ENCODE measurements around the gene MMP2.

Gene MMP2

DNA sequence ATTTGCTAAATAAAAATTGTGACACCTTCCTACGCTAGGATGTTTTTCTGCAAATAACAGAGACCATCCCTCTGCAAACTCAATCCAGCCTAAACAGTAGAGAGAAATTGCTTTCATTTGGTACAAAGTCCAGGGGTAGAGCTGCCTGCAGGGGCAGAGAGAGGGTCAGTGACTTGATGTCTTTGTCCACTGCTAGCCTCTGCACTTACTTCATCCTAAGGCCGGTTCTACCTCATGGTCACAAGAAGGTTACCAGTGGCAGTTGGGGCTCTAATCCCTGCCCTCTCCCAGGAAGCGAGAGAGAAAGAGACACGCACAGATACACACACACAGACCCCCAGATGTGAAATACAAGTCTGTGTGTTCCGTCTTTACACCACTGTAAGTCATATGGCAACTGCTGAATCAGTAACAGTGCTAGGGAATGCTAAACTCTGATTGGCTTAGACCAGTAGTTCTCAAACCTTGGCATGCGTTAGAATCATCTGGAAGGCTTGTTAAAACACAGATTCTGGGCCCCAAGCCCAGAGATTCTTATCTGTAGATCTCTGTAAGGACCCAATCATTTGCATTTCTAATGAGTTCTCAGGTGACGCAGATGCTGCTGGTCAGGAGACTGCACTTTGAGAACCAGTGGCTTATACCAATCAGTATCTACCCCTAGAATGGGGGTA, 16.8 kb downstream of the MMP2 start:
- DNase-seq = peak; percentile 87

GRCh38 chr16:55496509-55497145, 17.6 kb downstream of the MMP2 start:
- DNase-seq = no peak

- DNase-seq = no peak
Observed at GRCh38 chr16:55497558-55497957, 18.6 kb downstream of the MMP2 start.

DNA sequence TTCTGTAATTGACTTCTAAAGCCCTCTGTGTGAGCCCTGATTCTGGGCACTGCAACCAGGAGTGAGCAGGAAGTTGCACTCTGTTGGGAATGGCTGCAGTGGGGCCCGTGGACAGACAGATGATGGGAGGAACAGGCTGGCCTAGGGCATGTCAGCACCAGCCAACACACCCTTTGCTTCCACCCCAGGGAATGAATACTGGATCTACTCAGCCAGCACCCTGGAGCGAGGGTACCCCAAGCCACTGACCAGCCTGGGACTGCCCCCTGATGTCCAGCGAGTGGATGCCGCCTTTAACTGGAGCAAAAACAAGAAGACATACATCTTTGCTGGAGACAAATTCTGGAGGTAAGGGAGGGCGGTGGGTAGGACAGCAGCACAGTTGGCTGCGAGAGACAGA, 19.1 kb downstream of the MMP2 start:
- DNase-seq = no peak

- no peak for DNase-seq
Observed at GRCh38 chr16:55499281-55499680, 20.3 kb downstream of the MMP2 start.

DNA sequence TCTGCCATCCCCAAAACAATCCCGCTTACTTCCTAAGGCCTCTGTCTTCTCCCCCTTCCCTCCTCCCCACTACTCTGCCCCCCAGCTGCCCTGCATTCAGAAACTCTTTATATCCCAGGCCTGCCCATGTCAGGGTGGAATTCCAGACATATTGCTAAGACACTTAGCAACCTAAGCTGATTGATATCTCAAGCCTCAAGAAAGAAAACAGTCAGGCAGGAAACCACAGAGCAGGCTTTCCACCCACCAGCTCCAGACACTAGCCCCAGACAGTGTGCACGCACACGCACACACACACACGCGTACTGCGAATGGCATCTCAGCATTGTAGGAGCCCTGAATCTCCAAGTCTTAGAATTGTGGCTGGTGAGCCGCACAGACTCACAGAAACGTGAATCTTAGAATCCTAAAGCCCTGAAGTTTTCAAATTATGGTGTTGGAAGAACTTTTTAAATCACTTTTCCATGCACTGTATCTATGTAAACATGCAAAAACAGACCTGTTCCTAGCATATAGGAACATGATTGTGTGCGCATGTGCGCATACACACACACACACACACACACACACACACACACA, 21.0 kb downstream of the MMP2 start:
- DNase-seq = no peak

- no peak for DNase-seq
Observed at GRCh38 chr16:55500530-55501011, 21.6 kb downstream of the MMP2 start.

DNA sequence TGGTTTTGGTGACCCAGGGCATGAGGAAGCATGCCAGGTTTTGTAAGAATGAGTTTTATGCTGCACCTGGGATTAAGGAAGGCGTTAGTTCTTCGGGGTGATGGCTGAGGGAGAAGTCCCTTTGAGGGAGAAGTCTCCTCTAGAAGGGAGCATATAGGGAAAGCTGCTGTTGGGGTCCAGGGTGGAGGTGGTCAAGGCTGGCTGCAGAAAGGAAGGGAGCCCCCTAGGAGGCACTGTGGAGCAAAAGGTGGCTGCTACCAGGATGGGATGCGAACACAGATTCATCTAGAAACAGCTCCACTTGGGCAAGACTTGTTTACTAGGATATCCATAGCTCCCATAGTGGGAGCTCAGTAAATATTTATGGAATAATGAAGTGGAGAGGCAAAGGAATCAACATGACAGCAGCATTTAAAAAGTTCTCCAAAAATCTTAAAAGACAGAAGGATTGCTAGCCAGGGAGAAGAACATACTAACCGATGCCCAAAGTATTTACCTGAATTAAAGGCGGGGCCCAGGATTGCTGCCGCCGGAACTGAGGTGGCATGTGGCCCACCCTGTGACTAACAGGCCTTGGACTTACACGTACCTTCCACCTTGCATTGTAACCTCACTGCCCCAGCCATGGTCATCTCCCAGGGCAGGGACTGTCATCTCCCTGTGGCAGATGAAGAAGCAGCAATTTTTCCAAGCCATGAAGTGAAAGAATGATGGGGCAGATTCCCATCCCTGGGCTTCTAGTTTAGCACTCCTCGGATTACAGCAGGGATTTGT, 22.7 kb downstream of the MMP2 start:
- no peak for DNase-seq

DNA sequence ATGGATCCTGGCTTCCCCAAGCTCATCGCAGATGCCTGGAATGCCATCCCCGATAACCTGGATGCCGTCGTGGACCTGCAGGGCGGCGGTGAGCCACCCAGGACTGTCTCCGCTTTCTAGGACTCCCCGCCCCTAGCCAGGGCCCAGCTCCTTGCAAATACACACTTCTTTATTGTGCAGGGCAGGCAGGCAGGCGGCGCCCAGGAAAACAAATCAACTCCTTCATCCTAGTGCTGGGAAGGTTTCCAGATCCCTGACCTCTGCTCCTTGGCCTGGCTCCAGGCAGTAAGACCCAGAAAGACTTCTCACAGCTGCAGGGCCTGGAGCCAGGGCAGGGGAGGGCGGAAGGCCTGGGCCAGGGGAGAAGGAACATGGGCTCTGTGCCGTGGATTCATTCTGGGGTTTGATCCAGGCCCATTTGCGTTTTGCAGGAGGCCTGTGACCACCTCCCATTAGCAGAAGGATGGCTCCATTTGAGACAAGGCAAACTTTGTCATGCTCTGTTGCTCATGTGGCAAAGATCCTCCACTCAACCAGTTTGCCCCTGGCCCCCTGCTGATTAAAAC, 23.9 kb downstream of the MMP2 start:
- DNase-seq = peak; percentile 92

DNA sequence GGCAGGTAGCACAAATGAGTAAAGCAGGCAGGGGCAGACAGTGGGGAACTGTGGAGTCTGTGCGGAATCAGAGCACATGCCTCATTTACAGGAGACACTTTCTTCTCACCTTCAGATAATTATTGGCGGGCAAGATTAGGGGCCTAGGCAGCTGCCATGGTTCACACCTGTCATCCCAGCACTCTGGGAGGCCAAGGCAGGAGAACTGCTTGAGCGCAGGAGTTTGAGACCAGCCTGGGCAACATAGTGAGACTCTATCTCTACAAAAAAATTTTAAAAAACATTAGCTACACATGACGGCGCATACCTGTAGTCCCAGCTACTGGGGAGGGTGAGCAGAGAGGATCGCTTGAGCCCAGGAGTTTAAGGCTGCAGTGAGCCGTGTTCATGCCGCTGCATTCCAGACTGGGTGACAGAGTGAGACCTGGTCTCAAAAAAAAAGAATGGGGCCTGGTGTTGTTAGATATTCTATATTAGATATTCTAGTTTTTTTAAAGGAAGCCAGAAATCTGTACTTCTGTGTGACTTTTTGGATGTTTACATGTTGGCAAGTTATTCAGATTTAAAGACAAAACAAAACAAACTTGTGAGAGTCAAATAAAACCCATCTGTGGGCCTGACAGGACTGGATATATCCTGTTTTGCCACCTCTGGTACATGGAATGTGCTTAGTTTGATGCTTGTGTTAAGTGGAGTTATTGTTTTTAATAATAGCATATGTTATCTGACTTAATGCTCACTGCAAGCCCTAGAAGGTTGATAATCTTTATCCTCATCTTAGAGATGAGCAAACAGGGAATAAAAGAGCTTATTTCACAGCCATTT, 24.9 kb downstream of the MMP2 start:
- no peak for DNase-seq

DNA sequence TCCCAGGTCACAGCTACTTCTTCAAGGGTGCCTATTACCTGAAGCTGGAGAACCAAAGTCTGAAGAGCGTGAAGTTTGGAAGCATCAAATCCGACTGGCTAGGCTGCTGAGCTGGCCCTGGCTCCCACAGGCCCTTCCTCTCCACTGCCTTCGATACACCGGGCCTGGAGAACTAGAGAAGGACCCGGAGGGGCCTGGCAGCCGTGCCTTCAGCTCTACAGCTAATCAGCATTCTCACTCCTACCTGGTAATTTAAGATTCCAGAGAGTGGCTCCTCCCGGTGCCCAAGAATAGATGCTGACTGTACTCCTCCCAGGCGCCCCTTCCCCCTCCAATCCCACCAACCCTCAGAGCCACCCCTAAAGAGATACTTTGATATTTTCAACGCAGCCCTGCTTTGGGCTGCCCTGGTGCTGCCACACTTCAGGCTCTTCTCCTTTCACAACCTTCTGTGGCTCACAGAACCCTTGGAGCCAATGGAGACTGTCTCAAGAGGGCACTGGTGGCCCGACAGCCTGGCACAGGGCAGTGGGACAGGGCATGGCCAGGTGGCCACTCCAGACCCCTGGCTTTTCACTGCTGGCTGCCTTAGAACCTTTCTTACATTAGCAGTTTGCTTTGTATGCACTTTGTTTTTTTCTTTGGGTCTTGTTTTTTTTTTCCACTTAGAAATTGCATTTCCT, 26.5 kb downstream of the MMP2 start:
- no peak for DNase-seq

GRCh38 chr16:55506083-55506482, 27.1 kb downstream of the MMP2 start:
- no peak for DNase-seq

DNA sequence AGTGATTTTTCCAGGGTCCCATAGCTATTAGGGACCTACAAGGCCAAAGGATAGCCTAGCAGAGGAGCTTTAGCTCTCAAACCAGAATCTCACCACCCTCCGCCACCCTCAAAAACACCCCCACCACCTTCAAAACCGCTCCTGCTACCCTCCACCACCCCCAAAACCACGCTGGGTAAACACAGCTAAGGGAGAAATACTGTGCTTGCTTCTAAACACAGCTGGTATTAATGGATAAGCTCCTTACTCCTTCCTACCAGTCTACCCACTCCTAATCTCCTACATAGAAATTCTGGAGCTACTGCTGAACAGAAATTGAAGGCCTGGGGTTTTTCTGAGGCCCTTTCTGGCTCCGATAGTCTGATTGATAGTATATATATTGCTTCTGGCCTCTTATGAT, 27.7 kb downstream of the MMP2 start:
- DNase-seq = no peak

- DNase-seq = no peak
Observed at GRCh38 chr16:55508271-55508921, 29.4 kb downstream of the MMP2 start.

GRCh38 chr16:55508941-55509931, 30.2 kb downstream of the MMP2 start, which contains the start of gene LPCAT2:
Gene LPCAT2 (plus strand): TSS chr16:55509072. CDS start chr16:55509182, 110 bp downstream.
- peak; percentile 87 for DNase-seq

GRCh38 chr16:55510185-55510805, 31.3 kb downstream of the MMP2 start:
- DNase-seq = no peak

- DNase-seq = no peak
Observed at GRCh38 chr16:55512941-55513340, 33.9 kb downstream of the MMP2 start.

GRCh38 chr16:55513616-55514015, 34.6 kb downstream of the MMP2 start:
- DNase-seq = no peak

DNA sequence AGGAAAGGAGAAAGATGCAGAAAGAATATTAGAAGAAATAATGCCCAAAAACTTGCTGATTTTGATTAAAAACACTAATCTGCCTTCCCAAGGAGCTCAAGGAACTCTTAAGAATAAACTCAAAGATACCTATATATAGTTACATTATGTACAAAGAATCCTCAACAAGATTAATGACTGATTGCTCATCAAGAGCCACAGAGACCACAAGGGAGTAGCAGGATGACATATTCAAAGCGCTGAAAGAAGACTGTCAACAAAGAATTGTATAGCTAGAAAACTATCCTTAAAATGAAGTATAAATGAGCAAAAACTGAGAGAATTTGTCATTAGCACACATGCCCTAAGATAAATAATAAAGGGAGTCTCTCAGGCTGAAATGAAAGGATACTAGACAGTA, 36.1 kb downstream of the MMP2 start:
- DNase-seq = no peak
